A549 (cell line): Measurements from ENCODE around the gene ZBTB39. TPM values are rescaled to one million over a fixed set of nuclear protein-coding genes. Genes with fewer than 3 reads are reported as not detected.

ENCODE experiments used
- ATAC-seq, 2 experiments: fragments of 200-7000 bp in 1 of 2; fragments of >200 bp in 1 of 2; cut with Nextera tagmentation in 1 of 2; cut with Tn5 transposase in 1 of 2; 3 replicates each; pipeline versions ENCODE4 v1.8.0 to v1.9.1; 2018 to 2020; ENCODE audit warnings: mild to moderate bottlenecking in 1 of 2, moderate library complexity in 1 of 2
- CTCF ChIA-PET: fragments of 300-600 bp; sonication (Branson Sonifier 250); formaldehyde crosslinking; extraction: SDS; loops from one replicate; lab custom pipeline; 2021; ENCODE audit warnings: antibody characterized with exemption, inconsistent platforms; lab: Yijun Ruan, JAX
- POLR2A ChIA-PET: fragments of 350-600 bp; formaldehyde crosslinking; extraction: SDS; loops from one replicate; lab custom pipeline; 2021; ENCODE audit warnings: antibody characterized with exemption, inconsistent platforms; lab: Yijun Ruan, JAX
- DNase-seq, 2 experiments: peaks; one replicate each; pipeline versions ENCODE4 v3.0.0 to v3.0.0-alpha.2; 2011 to 2016; ENCODE audit warnings: low read depth in 1 of 2, low spot score in 1 of 2
- FAIRE-seq: peaks from 2 replicates; lab custom pipeline; 2011; peaks lifted over from hg19 to GRCh38; lab: Jason Lieb, UNC
- H3K27ac ChIP-seq, 2 experiments: fragments of >200 bp; sonication (Bioruptor Twin); formaldehyde crosslinking; 3 replicates each; pipeline ENCODE4 v1.5.1; 2016 to 2017
- H3K4me1 ChIP-seq: fragments of >200 bp; sonication (Bioruptor Twin); formaldehyde crosslinking; 3 replicates; pipeline ENCODE4 v1.6.1; 2016
- H3K4me2 ChIP-seq: fragments of >200 bp; sonication (Bioruptor Twin); formaldehyde crosslinking; 3 replicates; pipeline ENCODE4 v1.6.1; 2016
- H3K4me3 ChIP-seq: fragments of >200 bp; sonication (Bioruptor Twin); formaldehyde crosslinking; 3 replicates; pipeline ENCODE4 v1.5.1; 2016
- H3K9me3 ChIP-seq: fragments of >200 bp; sonication (Bioruptor Twin); formaldehyde crosslinking; 3 replicates; pipeline ENCODE4 v1.6.1; 2016
- CHD4 ChIP-seq: fragments of 200-600 bp; sonication (generic); IDR thresholded peaks from 2 replicates; pipeline ENCODE4 v1.6.1; 2016; ENCODE audit warnings: antibody characterized with exemption, mild to moderate bottlenecking, borderline replicate concordance
- CTCF ChIP-seq: fragments of >200 bp; sonication (Bioruptor Twin); formaldehyde crosslinking; IDR thresholded peaks from 3 replicates; pipeline ENCODE4 v1.5.1; 2016
- EHF ChIP-seq: fragments of 250-450 bp; sonication (Bioruptor Pico); IDR thresholded peaks from 2 replicates; pipeline ENCODE4 v1.5.0; 2020; ENCODE audit warnings: mild to moderate bottlenecking
- ESRRA ChIP-seq: fragments of 150-350 bp; IDR thresholded peaks from 2 replicates; pipeline ENCODE4 v1.6.1; 2014; ENCODE audit warnings: mild to moderate bottlenecking, low read length, borderline replicate concordance
- FOSB ChIP-seq: fragments of 250-450 bp; sonication (Bioruptor Pico); IDR thresholded peaks from 2 replicates; pipeline ENCODE4 v1.5.0; 2020; ENCODE audit warnings: mild to moderate bottlenecking, moderate library complexity
- FOSL2 ChIP-seq, 2 experiments: fragments of 450-650 bp in 1 of 2; fragments of >200 bp in 1 of 2; sonication (Bioruptor Twin) in 1 of 2; formaldehyde crosslinking; IDR thresholded peaks; 2 replicates each; pipeline versions ENCODE4 v1.5.0 to v1.6.1; 2016 to 2020; ENCODE audit warnings: mild to moderate bottlenecking in 1 of 2, moderate library complexity in 1 of 2
- GATA3 ChIP-seq: IDR thresholded peaks from 2 replicates; pipeline ENCODE4 v1.6.1; 2012; ENCODE audit warnings: borderline replicate concordance
- HDAC2 ChIP-seq: fragments of 200-600 bp; sonication (generic); IDR thresholded peaks from 2 replicates; pipeline ENCODE4 v1.6.1; 2016
- PBX3 ChIP-seq: IDR thresholded peaks from 2 replicates; pipeline ENCODE4 v1.6.1; 2012
- PHF8 ChIP-seq: fragments of 200-600 bp; sonication (generic); IDR thresholded peaks from 2 replicates; pipeline ENCODE4 v1.6.1; 2016; ENCODE audit warnings: low read depth, mild to moderate bottlenecking, antibody characterized with exemption, moderate library complexity, borderline replicate concordance
- ZC3H11A ChIP-seq: fragments of 450-650 bp; IDR thresholded peaks from 2 replicates; pipeline ENCODE4 v1.6.1; 2014; ENCODE audit warnings: antibody characterized with exemption, mild to moderate bottlenecking
- WGBS: methylation state at CpG from one replicate; pipeline ENCODE4 v1.1.6; 2017; ENCODE audit errors: missing lambda C conversion rate; 5-methylcytosine and 5-hydroxymethylcytosine counted together
- polyA plus RNA-seq, 4 experiments: library from polyadenylated mRNA; depleted of rRNA in 3 of 4; stranded (reverse); fragments of >200 nt; fragmentation: RNase III in 1 of 4; extraction: RNeasy Plus Mini Kit Qiagen cat#74134 plus additional on column Dnase treatment in 1 of 4; gene quantifications; 2 replicates in 3 of 4; 3 replicates in 1 of 4; pipeline ENCODE4 v1.2.3, GENCODE V29; 2011 to 2017
- TF ChIP-seq, protein P1 (sequence below): fragments of 150-350 bp; IDR thresholded peaks from 2 replicates; pipeline ENCODE4 v1.6.1; 2014; ENCODE audit warnings: low read depth, mild to moderate bottlenecking, low read length

ZBTB39 gene
- polyA plus RNA-seq, 2 of the 4 experiments (the other 2 are of a cell fraction), result 4.7 to 9.5 TPM

DNA sequence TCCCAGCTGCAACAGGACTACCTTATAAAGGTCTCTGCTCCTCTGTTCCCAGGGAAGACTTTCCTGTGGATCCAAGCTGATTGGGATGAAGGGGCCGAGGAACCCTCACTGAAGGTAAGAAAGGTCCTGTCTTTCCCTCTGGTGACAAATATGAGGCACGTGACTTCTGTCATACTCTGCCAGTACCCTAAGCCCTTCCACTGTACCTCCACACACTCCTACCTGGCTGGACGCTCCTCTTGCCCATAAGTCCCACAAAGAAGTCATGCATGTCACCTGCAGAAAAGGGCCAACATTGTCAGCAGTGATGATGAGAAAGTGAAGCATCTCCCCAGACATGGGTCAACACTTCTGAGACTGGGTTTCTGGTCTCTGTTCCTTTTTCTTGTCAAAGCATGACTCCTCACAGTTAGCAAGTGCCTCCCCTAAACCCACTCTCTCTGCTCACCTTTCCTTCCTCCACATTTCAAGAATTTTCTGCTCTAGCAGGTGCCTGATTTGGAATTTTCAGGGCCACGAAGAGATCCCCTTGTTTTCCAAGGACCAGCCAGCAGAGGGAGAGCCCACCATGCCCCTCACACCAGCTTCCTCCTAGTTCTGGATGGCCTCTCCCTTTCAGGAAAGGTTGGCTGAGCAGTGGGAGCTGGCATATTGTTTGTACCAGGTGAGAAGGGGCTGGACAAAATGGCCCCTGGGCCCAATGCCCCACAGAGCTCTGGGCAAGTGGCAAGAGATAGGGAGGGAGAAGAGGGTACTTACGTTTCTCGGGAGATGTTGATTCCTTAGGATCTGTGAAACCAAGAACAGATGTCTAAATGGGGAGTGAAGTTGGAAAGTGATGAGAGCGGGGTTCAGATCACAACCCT lies 6.5 kb upstream of the ZBTB39 start:
- DNase-seq, result no peak
- TF ChIP-seq FOSL2 (IDR thresholded peaks at IDR 0.05) (no peak), FOSL2 (CRISPR knock-in tag; IDR thresholded peaks at IDR 0.05) (no peak), CHD4 (no peak), ESRRA (no peak), EHF (CRISPR knock-in tag) (no peak)
- peaks cover 15% of the 10 kb centered on the region for H3K4me1 ChIP-seq
- ChIA-PET POLR2A (no interaction called here), CTCF (interaction anchor here (0.5 to 3.4 kb wide), 10 partner anchors 9 to 173 kb away, joined by 3 to 31 read pairs (median 4); no protein-coding TSS in a partner anchor)
- H3K4me2 ChIP-seq, result no peak overlapping the region
- no peak for ATAC-seq
- WGBS, result 47% methylated on average over 7 of the region's 7 CpGs
- FAIRE-seq, result no peak
- no peak overlapping the region for H3K27ac ChIP-seq
- no peak overlapping the region for H3K4me3 ChIP-seq
- no peaks in the 10 kb centered on the region for H3K9me3 ChIP-seq

GRCh38 chr12:57011438-57012424 lies 5.4 kb upstream of the ZBTB39 start:
- POLR2A ChIA-PET, result no interaction called here
- Histone ChIP-seq H3K27ac (no peak overlapping the region), H3K4me2 (no peak overlapping the region), H3K9me3 (no peaks in the 10 kb centered on the region), H3K4me3 (no peak overlapping the region)
- 67% methylated on average over 12 of the region's 12 CpGs for WGBS
- CTCF ChIA-PET, result interaction anchor here (0.9 to 3.4 kb wide), 10 partner anchors 8 to 254 kb away, joined by 3 to 31 read pairs (median 4); partner anchors contain the start of gene STAT6
- FAIRE-seq, result no peak
- DNase-seq, result no peak
- no peak for ATAC-seq
- no peak for TF ChIP-seq PBX3
- TF ChIP-seq, all 56 proteins: peak for 0
- peaks cover 17% of the 10 kb centered on the region for H3K4me1 ChIP-seq

GRCh38 chr12:57010627-57011247 lies 4.4 kb upstream of the ZBTB39 start:
- POLR2A ChIA-PET, result no interaction called here
- FAIRE-seq (no peak), ATAC-seq (no peak)
- H3K9me3 ChIP-seq, result no peaks in the 10 kb centered on the region
- H3K4me1 ChIP-seq, result peaks cover 19% of the 10 kb centered on the region
- no peak overlapping the region for H3K4me2 ChIP-seq
- WGBS, result 94% methylated on average over 4 of the region's 4 CpGs
- CTCF ChIA-PET, result interaction anchor here (0.7 to 3.4 kb wide), 7 partner anchors 9 to 253 kb away, joined by 3 to 31 read pairs (median 5); partner anchors contain the start of gene STAT6
- TF ChIP-seq FOSB (CRISPR knock-in tag) (no peak), GATA3 (no peak), CTCF (no peak), HDAC2 (no peak), ZC3H11A (no peak), PHF8 (no peak)
- TF ChIP-seq, protein P1, sequence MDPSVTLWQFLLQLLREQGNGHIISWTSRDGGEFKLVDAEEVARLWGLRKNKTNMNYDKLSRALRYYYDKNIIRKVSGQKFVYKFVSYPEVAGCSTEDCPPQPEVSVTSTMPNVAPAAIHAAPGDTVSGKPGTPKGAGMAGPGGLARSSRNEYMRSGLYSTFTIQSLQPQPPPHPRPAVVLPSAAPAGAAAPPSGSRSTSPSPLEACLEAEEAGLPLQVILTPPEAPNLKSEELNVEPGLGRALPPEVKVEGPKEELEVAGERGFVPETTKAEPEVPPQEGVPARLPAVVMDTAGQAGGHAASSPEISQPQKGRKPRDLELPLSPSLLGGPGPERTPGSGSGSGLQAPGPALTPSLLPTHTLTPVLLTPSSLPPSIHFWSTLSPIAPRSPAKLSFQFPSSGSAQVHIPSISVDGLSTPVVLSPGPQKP, result no peak
- TF ChIP-seq, all 56 proteins: peak for 0
- no peak overlapping the region for H3K27ac ChIP-seq
- H3K4me3 ChIP-seq, result no peak overlapping the region
- no peak for DNase-seq
